GM10266 (cell line): ENCODE results near the gene RBFOX1.

Experiments used
- DNase-seq: peaks from one replicate; pipeline ENCODE4 v3.0.0; 2012; ENCODE audit errors: extremely low spot score
- TF ChIP-seq, protein P1 (sequence below): IDR thresholded peaks from 2 replicates; pipeline ENCODE4 v1.5.1; 2012; ENCODE audit warnings: mild to moderate bottlenecking, low read depth; ENCODE audit not compliant: control insufficient read depth, insufficient read depth; ENCODE audit errors: missing control alignments

The RBFOX1 gene

DNA sequence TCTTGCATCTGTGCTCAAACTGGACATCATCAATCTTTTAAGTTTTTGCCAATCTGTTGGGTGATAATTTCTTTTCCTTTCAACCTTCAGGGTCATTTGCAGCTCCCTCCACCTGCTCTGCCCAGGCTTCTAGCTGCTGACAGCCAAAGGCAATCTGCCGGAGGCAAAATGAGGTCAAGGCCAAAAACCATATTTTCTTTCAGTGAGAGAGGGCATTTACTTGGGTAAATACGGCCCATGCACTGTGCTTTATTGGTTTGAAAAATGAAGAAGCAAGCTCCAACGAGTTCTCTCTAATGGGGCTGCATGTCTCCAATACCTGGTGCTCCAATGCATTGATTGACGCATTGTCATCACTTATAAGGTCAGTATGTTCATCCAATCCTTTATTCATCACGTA is 23.1 kb downstream of the RBFOX1 start:
- TF ChIP-seq, protein P1, sequence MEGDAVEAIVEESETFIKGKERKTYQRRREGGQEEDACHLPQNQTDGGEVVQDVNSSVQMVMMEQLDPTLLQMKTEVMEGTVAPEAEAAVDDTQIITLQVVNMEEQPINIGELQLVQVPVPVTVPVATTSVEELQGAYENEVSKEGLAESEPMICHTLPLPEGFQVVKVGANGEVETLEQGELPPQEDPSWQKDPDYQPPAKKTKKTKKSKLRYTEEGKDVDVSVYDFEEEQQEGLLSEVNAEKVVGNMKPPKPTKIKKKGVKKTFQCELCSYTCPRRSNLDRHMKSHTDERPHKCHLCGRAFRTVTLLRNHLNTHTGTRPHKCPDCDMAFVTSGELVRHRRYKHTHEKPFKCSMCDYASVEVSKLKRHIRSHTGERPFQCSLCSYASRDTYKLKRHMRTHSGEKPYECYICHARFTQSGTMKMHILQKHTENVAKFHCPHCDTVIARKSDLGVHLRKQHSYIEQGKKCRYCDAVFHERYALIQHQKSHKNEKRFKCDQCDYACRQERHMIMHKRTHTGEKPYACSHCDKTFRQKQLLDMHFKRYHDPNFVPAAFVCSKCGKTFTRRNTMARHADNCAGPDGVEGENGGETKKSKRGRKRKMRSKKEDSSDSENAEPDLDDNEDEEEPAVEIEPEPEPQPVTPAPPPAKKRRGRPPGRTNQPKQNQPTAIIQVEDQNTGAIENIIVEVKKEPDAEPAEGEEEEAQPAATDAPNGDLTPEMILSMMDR: no peak
- no peak for DNase-seq

DNA sequence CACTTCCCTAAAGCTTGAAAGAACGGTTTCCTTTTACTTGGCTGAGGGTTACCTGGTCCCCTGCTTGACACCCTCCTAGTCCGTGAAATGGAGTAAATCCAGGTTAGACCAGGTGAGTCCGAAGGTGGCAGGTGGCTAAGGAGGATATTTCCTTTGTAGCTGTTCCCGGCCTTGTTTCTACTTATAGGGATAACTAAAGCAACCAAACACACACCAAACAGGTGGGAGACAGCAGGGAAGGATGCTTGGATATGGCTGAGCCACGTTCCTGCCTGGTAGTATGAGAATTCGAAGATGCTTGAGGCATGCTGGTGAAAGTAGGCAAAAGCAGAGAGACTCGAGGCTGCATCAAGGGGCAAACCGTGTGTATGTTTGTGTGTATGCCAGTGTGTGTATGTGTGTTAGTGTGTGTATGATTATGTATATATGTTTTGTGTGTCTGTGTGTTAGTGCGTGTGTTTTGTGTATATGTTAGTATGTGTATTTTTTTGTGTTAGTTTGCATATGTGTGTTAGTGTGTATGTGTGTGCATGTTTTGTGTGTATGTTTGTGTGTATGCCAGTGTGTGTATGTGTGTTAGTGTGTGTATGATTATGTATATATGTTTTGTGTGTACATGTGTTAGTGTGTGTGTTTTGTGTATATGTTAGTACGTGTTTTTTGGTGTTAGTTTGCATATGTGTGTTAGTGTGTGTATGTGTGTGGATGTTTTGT is 28.9 kb downstream of the RBFOX1 start:
- no peak for DNase-seq
- TF ChIP-seq, protein P1: no peak

DNA sequence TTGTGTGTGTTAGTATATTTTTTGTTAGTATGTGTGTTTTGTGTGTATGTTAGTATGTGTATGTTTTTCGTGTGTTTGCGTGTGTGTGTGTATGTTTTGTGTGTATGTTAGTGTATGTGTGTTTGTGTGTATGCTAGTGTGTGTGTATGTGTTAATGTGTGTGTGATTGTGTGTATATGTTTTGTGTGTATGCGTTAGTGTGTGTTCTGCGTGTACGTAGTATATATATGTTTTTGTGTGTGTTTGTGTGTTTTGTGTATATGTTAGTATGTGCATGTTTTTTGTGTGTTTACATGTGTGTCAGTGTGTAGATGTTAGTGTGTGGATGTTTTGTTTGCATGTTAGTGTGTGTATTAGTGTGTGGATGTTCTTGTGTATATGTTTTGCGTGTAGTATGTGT is 29.6 kb downstream of the RBFOX1 start:
- no peak for DNase-seq
- TF ChIP-seq, protein P1: no peak

DNA sequence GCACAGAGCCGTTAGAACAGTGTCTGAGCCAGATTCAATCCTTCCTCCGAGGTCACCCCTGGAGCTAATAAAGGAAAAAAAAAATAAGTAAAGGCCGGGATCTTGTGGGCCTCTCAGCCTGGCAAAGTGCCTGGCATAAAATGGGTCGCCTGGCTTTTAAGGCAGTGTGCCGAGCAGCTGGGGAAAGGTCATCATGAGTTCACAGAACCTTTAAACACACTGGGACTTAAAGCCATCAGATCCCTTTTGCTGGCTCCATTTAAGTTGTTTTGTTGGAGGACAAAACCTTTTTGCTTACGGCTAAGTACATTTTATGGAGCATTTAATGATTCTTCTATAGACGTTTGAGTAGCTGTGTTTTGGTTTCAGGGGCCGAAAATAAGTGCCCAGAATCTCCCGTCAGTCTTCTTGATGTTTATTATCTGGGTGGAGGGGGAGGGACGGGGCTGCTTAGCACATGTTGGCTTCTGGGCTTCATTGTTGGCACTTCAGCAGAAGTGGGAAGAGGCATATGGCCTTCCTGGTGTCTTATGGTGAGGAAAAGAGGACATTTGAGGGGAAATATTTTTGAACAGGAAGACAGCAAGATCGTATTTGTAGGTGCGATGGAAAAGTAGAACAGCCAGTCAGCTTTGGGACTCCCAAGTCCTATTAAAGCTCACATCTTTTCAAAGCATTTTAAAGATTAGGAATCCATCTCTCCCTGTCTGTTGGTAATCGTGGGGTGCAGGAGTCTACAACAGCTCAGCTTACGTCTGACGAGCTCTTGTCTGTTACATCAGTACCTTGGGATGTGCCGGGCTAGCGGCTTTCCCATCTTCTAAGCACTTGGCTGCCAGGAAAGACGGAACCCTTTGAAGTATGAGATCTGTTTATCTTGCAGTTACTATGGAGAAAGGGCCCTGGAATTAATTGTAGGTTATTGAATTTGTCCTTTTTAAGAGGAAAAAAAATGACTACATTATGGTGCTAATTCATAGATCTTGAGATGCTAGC is 31.1 kb downstream of the RBFOX1 start:
- no peak for DNase-seq
- TF ChIP-seq, protein P1: no peak

DNA sequence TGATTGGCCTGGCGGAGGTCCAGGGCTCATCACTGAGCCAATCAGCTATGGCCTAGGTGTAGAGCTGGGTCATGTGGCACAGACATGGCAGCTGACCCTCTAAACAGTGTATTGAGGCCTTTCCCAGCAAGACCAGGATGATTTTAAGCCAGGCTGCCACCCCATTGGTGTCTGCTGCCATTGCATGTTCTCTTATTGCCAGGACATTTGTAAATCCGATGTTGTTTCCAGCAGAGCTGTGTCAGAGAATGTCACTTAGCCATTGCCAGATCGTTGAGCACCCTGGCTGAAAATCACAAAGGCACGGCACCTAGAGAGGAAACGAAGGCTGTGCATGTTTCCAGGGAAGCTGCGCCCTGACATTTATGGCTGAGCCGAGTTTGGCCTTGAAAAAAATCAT is 33.4 kb downstream of the RBFOX1 start:
- no peak for DNase-seq
- TF ChIP-seq, protein P1: no peak

DNA sequence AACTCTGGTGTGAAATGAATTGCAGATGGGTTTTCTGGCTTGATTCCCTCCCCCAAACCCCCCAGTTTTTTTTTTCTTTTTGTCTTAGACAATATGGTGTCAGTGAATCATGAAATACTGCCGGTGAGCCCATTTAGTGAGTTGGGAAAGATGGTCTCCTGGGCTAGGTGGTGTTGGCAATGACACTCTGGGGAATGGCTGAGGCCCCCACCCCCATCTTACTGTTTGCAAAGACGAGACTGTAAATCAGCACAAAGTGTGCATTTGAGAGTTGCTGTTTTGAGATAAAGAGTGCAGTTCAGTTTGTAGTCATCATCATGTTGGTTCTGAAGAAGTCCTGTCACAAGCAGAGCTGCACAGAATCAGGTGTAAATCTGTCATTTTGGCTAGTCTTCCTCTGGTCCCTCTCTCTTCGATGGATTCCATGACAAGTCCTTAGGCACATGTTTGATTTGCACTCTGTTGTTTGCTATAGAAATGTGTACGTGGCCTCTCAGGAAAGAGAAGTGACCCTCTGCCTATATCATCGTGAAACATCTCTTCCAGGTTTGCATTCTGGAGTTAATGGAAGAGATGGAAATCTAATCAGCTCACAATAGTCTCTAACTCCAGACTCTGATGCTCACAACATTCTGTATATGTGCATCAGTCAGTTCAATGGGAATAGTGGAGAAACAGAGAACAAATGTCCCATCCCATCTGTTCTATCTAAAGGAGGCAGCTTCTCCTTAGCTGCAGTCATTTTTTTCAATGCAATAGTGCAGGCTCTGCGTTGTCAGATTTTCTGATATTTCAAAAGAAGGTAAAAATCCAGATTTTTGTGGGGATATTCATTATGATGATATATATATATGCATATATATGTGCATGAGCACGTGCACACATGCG is 34.6 kb downstream of the RBFOX1 start:
- no peak for DNase-seq
- TF ChIP-seq, protein P1: no peak
